D341Med (cell line): ENCODE results near the gene LMF1.
"Not testable (repeated sequence)": the region's sequence is repeated elsewhere in the genome, so short reads cannot be mapped to it uniquely, and the experiment has no call there.

Source experiments
- DNase-seq: peaks from one replicate; pipeline ENCODE4 v3.0.0; 2012; ENCODE audit warnings: low spot score

The LMF1 gene

GRCh38 chr16:893360-893759 lies 77.4 kb downstream of the LMF1 start:
- DNase-seq: peak; percentile 67

GRCh38 chr16:892536-893255 lies 78.1 kb downstream of the LMF1 start:
- no peak for DNase-seq

- no peak for DNase-seq
These were observed 78.8 kb downstream of the LMF1 start for GRCh38 chr16:892006-892405.

GRCh38 chr16:891353-891740 lies 79.4 kb downstream of the LMF1 start:
- no peak for DNase-seq

GRCh38 chr16:890716-891352 lies 80.0 kb downstream of the LMF1 start:
- DNase-seq: no peak

GRCh38 chr16:890217-890616 lies 80.6 kb downstream of the LMF1 start:
- no peak for DNase-seq

GRCh38 chr16:889586-889985 lies 81.2 kb downstream of the LMF1 start:
- no peak for DNase-seq

- DNase-seq: no peak
These were observed 81.7 kb downstream of the LMF1 start for GRCh38 chr16:888901-889570.

- DNase-seq: not testable (repeated sequence)
These were observed 82.3 kb downstream of the LMF1 start for GRCh38 chr16:888456-888855.

- DNase-seq: no peak
These were observed 82.9 kb downstream of the LMF1 start for GRCh38 chr16:887846-888245.

GRCh38 chr16:886802-887731 lies 83.7 kb downstream of the LMF1 start:
- no peak for DNase-seq

GRCh38 chr16:886084-886543 lies 84.7 kb downstream of the LMF1 start:
- DNase-seq: no peak

- DNase-seq: no peak
These were observed 85.4 kb downstream of the LMF1 start for GRCh38 chr16:885391-885790.

GRCh38 chr16:884232-884631 lies 86.6 kb downstream of the LMF1 start:
- DNase-seq: no peak

GRCh38 chr16:883781-884180 lies 87.0 kb downstream of the LMF1 start:
- DNase-seq: no peak

GRCh38 chr16:883340-883739 lies 87.4 kb downstream of the LMF1 start:
- DNase-seq: no peak

- DNase-seq: not testable (repeated sequence)
These were observed 88.1 kb downstream of the LMF1 start for GRCh38 chr16:882671-883070.

GRCh38 chr16:882256-882655 lies 88.5 kb downstream of the LMF1 start:
- no peak for DNase-seq

GRCh38 chr16:881219-882097 lies 89.3 kb downstream of the LMF1 start:
- no peak for DNase-seq

GRCh38 chr16:880471-881171 lies 90.2 kb downstream of the LMF1 start:
- DNase-seq: no peak
